GM19324 (cell line): ENCODE measurements around the gene TAC4.

ENCODE experiments used
- ATAC-seq: cut with Tn5 transposase; IDR thresholded peaks from one replicate; pipeline ENCODE4 v1.9.1; 2021; ENCODE audit warnings: mild to moderate bottlenecking, moderate library complexity; ENCODE audit not compliant: unreplicated experiment, low FRiP score

The TAC4 gene

GRCh38 chr17:49873926-49874325 is 26.1 kb upstream of the TAC4 start:
- ATAC-seq = no peak

- ATAC-seq = no peak
These were observed 25.6 kb upstream of the TAC4 start for GRCh38 chr17:49873466-49873865.

- ATAC-seq = no peak
These were observed 25.0 kb upstream of the TAC4 start for GRCh38 chr17:49872754-49873377.

- no peak for ATAC-seq
These were observed 23.3 kb upstream of the TAC4 start for GRCh38 chr17:49871211-49871610.

GRCh38 chr17:49870298-49870697 is 22.4 kb upstream of the TAC4 start:
- ATAC-seq = no peak

GRCh38 chr17:49869038-49869374 is 21.1 kb upstream of the TAC4 start:
- ATAC-seq = no peak

GRCh38 chr17:49866882-49867413 is 19.1 kb upstream of the TAC4 start:
- ATAC-seq = no peak

GRCh38 chr17:49866019-49866380 is 18.1 kb upstream of the TAC4 start:
- no peak for ATAC-seq

GRCh38 chr17:49862781-49863331 is 15.0 kb upstream of the TAC4 start:
- no peak for ATAC-seq

- ATAC-seq = no peak
These were observed 13.4 kb upstream of the TAC4 start for GRCh38 chr17:49861150-49861884.

- no peak for ATAC-seq
These were observed 12.4 kb upstream of the TAC4 start for GRCh38 chr17:49859991-49860953.

GRCh38 chr17:49858796-49859195 is 10.9 kb upstream of the TAC4 start:
- ATAC-seq = no peak

GRCh38 chr17:49854126-49854525 is 6.3 kb upstream of the TAC4 start:
- ATAC-seq = no peak

- no peak for ATAC-seq
These were observed 5.7 kb upstream of the TAC4 start for GRCh38 chr17:49853470-49854015.

- ATAC-seq = no peak
These were observed 3.8 kb upstream of the TAC4 start for GRCh38 chr17:49851387-49852291.

- no peak for ATAC-seq
These were observed 3.0 kb upstream of the TAC4 start for GRCh38 chr17:49850772-49851386.

- ATAC-seq = no peak
These were observed 2.3 kb upstream of the TAC4 start for GRCh38 chr17:49850218-49850610.

GRCh38 chr17:49848739-49849138 is 870 bp upstream of the TAC4 start:
- no peak for ATAC-seq
